Parathyroid adenoma (tissue), 2 donors: ENCODE data around the gene NGLY1.
A peak's percentile ranks its signal among the peaks of the same experiment; 100 is the strongest.

Experiments used
- H2AFZ ChIP-seq: fragments of 300-600 bp; sonication (generic); one replicate; pipeline ENCODE4 v1.7.0; 2017; ENCODE audit warnings: antibody characterized with exemption, mild to moderate bottlenecking
- H3K27ac ChIP-seq: fragments of 300-600 bp; sonication (generic); one replicate; pipeline ENCODE4 v1.7.0; 2017
- H3K27me3 ChIP-seq: fragments of 300-600 bp; sonication (generic); one replicate; pipeline ENCODE4 v1.7.0; 2017; ENCODE audit warnings: low read length; ENCODE audit not compliant: control insufficient read depth, insufficient read depth
- H3K36me3 ChIP-seq: fragments of 300-600 bp; sonication (generic); one replicate; pipeline ENCODE4 v1.7.0; 2017; ENCODE audit warnings: low read length; ENCODE audit not compliant: control insufficient read depth, insufficient read depth
- H3K4me1 ChIP-seq: fragments of 300-600 bp; sonication (generic); one replicate; pipeline ENCODE4 v1.7.0; 2017; ENCODE audit warnings: control low read depth
- H3K4me2 ChIP-seq: fragments of 300-600 bp; sonication (generic); one replicate; pipeline ENCODE4 v1.7.0; 2017; ENCODE audit warnings: low read length
- H3K4me3 ChIP-seq: fragments of 300-600 bp; sonication (generic); one replicate; pipeline ENCODE4 v1.7.0; 2017; ENCODE audit warnings: low read depth, low read length
- H3K79me2 ChIP-seq: fragments of 300-600 bp; sonication (generic); one replicate; pipeline ENCODE4 v1.7.0; 2017; ENCODE audit warnings: control low read depth
- H3K9ac ChIP-seq: fragments of 300-600 bp; sonication (generic); one replicate; pipeline ENCODE4 v1.7.0; 2017; ENCODE audit warnings: mild to moderate bottlenecking
- H3K9me3 ChIP-seq: fragments of 300-600 bp; sonication (generic); one replicate; pipeline ENCODE4 v1.7.0; 2017; ENCODE audit warnings: low read length; ENCODE audit not compliant: control insufficient read depth
- CTCF ChIP-seq: fragments of 300-600 bp; sonication (generic); IDR thresholded peaks from one replicate; pipeline ENCODE4 v1.7.0; 2017; ENCODE audit warnings: antibody characterized with exemption, mild to moderate bottlenecking
- donor health status: primary hyperparathyroidism.

Gene NGLY1

GRCh38 chr3:25787689-25788088 is 4.4 kb upstream of the NGLY1 start:
- no peaks in the 10 kb centered on the region for H3K36me3 ChIP-seq
- no peak overlapping the region for H3K4me2 ChIP-seq
- no peak overlapping the region for H3K27ac ChIP-seq
- no peaks in the 10 kb centered on the region for H3K79me2 ChIP-seq
- no peak overlapping the region for H3K9ac ChIP-seq
- TF ChIP-seq CTCF = no peak
- H3K4me3 ChIP-seq = no peak overlapping the region
- no peaks in the 10 kb centered on the region for H3K27me3 ChIP-seq
- H3K4me1 ChIP-seq = peaks cover 6% of the 10 kb centered on the region
- no peaks in the 10 kb centered on the region for H3K9me3 ChIP-seq
- no peak overlapping the region for H2AFZ ChIP-seq

GRCh38 chr3:25785826-25786225 is 2.6 kb upstream of the NGLY1 start:
- no peak overlapping the region for H3K4me3 ChIP-seq
- peaks cover 5% of the 10 kb centered on the region for H3K79me2 ChIP-seq
- no peaks in the 10 kb centered on the region for H3K9me3 ChIP-seq
- H3K4me2 ChIP-seq = no peak overlapping the region
- H3K9ac ChIP-seq = no peak overlapping the region
- H3K4me1 ChIP-seq = peaks cover 5% of the 10 kb centered on the region
- H3K36me3 ChIP-seq = no peaks in the 10 kb centered on the region
- H2AFZ ChIP-seq = no peak overlapping the region
- no peaks in the 10 kb centered on the region for H3K27me3 ChIP-seq
- no peak for TF ChIP-seq CTCF
- H3K27ac ChIP-seq = no peak overlapping the region

- H3K9me3 ChIP-seq = no peaks in the 10 kb centered on the region
- H3K79me2 ChIP-seq = peaks cover 5% of the 10 kb centered on the region
- no peak for TF ChIP-seq CTCF
- no peak overlapping the region for H3K27ac ChIP-seq
- H2AFZ ChIP-seq = no peak overlapping the region
- no peak overlapping the region for H3K4me3 ChIP-seq
- no peak overlapping the region for H3K9ac ChIP-seq
- no peaks in the 10 kb centered on the region for H3K36me3 ChIP-seq
- H3K27me3 ChIP-seq = no peaks in the 10 kb centered on the region
- no peak overlapping the region for H3K4me2 ChIP-seq
- H3K4me1 ChIP-seq = peaks cover 3% of the 10 kb centered on the region
These were observed 1.7 kb upstream of the NGLY1 start for GRCh38 chr3:25784971-25785370.

- no peak for TF ChIP-seq CTCF
- H2AFZ ChIP-seq = peak overlapping the region; percentile 95
These were observed 644 bp upstream of the NGLY1 start for GRCh38 chr3:25783661-25784512.

GRCh38 chr3:25782636-25782937 is 656 bp downstream of the NGLY1 start:
- Histone ChIP-seq H3K9me3 (no peaks in the 10 kb centered on the region), H3K4me1 (peaks cover 3% of the 10 kb centered on the region), H3K36me3 (no peaks in the 10 kb centered on the region), H2AFZ (peak overlapping the region; percentile 91), H3K4me2 (peak overlapping the region; percentile 80), H3K4me3 (peak overlapping the region; percentile 78), H3K79me2 (peaks cover 5% of the 10 kb centered on the region), H3K27ac (peak overlapping the region; percentile 72), H3K9ac (no peak overlapping the region), H3K27me3 (no peaks in the 10 kb centered on the region)
- TF ChIP-seq CTCF = no peak

More at GRCh38 chr3:25783661-25784512, 644 bp upstream of the NGLY1 start:
- H3K4me3 ChIP-seq = peak overlapping the region; percentile 69
- H3K9ac ChIP-seq = no peak overlapping the region
- peak overlapping the region; percentile 3 for H3K27ac ChIP-seq
- H3K36me3 ChIP-seq = no peaks in the 10 kb centered on the region
- H3K27me3 ChIP-seq = no peaks in the 10 kb centered on the region
- peaks cover 5% of the 10 kb centered on the region for H3K79me2 ChIP-seq
- peaks cover 3% of the 10 kb centered on the region for H3K4me1 ChIP-seq
- H3K4me2 ChIP-seq = peak overlapping the region; percentile 82
- no peaks in the 10 kb centered on the region for H3K9me3 ChIP-seq
